Activated CD4-positive, alpha-beta memory T cell treated with anti-CD3 and anti-CD28 coated beads, Interleukin-2, amount 10 ng/mL, durations not matched to agents 7 days and 5 days (primary cell): Measurements from ENCODE around the gene LTO1. TPM values are rescaled to one million over a fixed set of nuclear protein-coding genes. Genes with fewer than 3 reads are reported as not detected.

Experiments used
- CTCF ChIA-PET: fragments of 350-600 bp; sonication (Branson Sonifier 250); formaldehyde crosslinking; loops from one replicate; lab custom pipeline; 2021; ENCODE audit warnings: antibody characterized with exemption, inconsistent platforms; lab: Charles Lee
- POLR2A ChIA-PET: fragments of 350-600 bp; sonication (Branson Sonifier 250); formaldehyde crosslinking; loops from one replicate; lab custom pipeline; 2021; ENCODE audit warnings: antibody characterized with exemption; lab: Charles Lee
- DNase-seq: peaks from one replicate; pipeline ENCODE4 v3.0.0-alpha.2; 2020
- H3K27ac Mint-ChIP-seq: one replicate; pipeline ENCODE4 v1.8.0; 2021; ENCODE audit warnings: mild to moderate bottlenecking, mixed read lengths
- H3K27me3 Mint-ChIP-seq: one replicate; pipeline ENCODE4 v1.8.0; 2021; ENCODE audit warnings: mixed read lengths
- H3K36me3 Mint-ChIP-seq: one replicate; pipeline ENCODE4 v1.8.0; 2021; ENCODE audit warnings: low read depth, mixed read lengths
- H3K4me1 Mint-ChIP-seq: one replicate; pipeline ENCODE4 v1.8.0; 2021; ENCODE audit warnings: mixed read lengths
- H3K4me3 Mint-ChIP-seq: one replicate; pipeline ENCODE4 v1.8.0; 2021; ENCODE audit warnings: mild to moderate bottlenecking, mixed read lengths
- H3K9me3 Mint-ChIP-seq: one replicate; pipeline ENCODE4 v1.8.0; 2021; ENCODE audit warnings: mixed read lengths
- total RNA-seq, 2 experiments: library from RNA; stranded (reverse); gene quantifications; one replicate each; pipeline ENCODE4 v1.2.3, GENCODE V29; 2021

The LTO1 gene
- total RNA-seq, 2 experiments from 2014 or later, result 23.4 to 25.5 TPM

DNA sequence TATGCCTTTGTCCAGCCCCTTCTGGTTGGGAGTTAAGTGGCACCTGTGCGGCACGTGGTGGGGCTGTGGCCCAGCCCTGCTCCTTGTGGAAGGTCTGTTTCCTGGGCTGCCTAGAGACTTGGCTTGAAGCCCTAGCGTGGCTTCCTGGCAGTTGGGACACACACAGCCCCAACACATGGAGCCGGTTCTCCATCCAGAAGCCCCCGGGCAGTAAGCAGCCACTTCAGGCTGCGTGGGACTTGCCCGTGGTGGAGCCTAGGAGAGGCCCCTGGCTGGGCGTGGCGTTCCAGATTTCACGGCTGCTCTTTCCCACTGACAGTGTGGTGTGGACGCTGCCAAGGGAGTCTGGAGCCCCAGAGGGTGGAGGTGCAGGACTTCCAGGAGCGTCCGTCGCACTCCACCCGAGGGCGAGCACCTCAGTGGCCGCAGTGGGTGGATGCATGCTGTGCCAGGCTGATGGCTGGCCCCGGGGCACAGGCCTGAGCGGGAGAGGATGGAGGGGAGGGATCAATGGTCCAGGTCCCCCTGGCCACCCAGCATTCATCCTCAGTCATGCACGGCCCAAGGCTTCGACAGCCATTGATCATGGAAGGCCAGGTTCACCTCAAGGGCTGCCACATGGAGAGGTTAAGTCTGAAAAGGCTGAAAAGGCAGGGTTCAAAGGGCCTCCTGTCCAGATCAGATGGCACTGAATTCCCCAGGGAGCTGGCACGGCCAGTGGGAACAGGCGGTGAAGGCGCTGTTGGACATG is 24.9 kb downstream of the LTO1 start:
- Mint-ChIP-seq H3K4me1 (no peaks in the 10 kb centered on the region), H3K9me3 (no peaks in the 10 kb centered on the region), H3K4me3 (no peak overlapping the region), H3K27ac (no peak overlapping the region), H3K36me3 (no peaks in the 10 kb centered on the region), H3K27me3 (no peaks in the 10 kb centered on the region)
- no peak for DNase-seq
- ChIA-PET POLR2A (interaction anchor here (0.9 to 1.2 kb wide), 2 partner anchors 10 to 25 kb away, joined by 3 read pairs; partner anchors contain the start of gene LTO1), CTCF (no interaction called here)

- ChIA-PET POLR2A (interaction anchor here (0.9 to 1.2 kb wide), 2 partner anchors 11 to 26 kb away, joined by 3 read pairs; partner anchors contain the start of gene LTO1), CTCF (no interaction called here)
- Mint-ChIP-seq H3K27ac (no peak overlapping the region), H3K4me3 (no peak overlapping the region), H3K36me3 (no peaks in the 10 kb centered on the region), H3K9me3 (no peaks in the 10 kb centered on the region), H3K27me3 (no peaks in the 10 kb centered on the region), H3K4me1 (no peaks in the 10 kb centered on the region)
- DNase-seq, result no peak
These were observed 25.6 kb downstream of the LTO1 start for GRCh38 chr11:69649576-69649900.

GRCh38 chr11:69648679-69649575 is 26.2 kb downstream of the LTO1 start:
- ChIA-PET CTCF (no interaction called here), POLR2A (interaction anchor here (0.9 to 1.2 kb wide), 2 partner anchors 11 to 26 kb away, joined by 3 read pairs; partner anchors contain the start of gene LTO1)
- H3K27me3 Mint-ChIP-seq, result peaks cover 2% of the 10 kb centered on the region
- H3K36me3 Mint-ChIP-seq, result no peaks in the 10 kb centered on the region
- H3K4me1 Mint-ChIP-seq, result no peaks in the 10 kb centered on the region
- DNase-seq, result no peak
- H3K27ac Mint-ChIP-seq, result no peak overlapping the region
- no peaks in the 10 kb centered on the region for H3K9me3 Mint-ChIP-seq
- H3K4me3 Mint-ChIP-seq, result no peak overlapping the region

DNA sequence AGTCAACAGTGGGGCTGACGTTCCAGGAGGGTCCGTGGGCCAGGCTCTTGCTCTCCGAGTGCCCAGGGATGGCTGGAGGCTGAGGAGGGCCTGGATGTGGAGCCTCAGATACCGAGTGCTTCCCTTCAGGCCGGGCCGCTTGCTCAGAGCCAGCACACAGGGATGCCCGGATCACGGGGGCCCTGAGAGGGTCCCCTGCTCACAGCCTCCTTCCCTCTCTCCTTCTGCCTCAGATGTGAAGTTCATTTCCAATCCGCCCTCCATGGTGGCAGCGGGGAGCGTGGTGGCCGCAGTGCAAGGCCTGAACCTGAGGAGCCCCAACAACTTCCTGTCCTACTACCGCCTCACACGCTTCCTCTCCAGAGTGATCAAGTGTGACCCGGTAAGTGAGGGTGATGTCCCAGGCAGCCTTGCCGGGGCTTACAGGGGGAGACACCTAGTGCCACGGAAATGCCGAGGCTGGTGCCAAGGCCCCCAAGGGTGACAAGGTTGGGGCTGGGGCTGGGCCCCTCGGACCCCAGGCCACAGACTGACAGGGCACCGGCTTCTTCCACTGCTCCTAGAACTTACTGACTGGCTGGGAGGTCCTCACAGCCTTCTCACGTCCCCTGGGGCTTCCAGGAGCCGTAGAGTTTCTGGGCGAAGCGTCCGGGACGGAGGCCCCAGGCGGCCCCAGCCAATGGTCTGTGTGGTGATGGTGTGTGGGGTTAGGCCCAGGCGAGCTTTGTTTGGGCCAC is 27.2 kb downstream of the LTO1 start:
- POLR2A ChIA-PET, result no interaction called here
- H3K4me3 Mint-ChIP-seq, result no peak overlapping the region

DNA sequence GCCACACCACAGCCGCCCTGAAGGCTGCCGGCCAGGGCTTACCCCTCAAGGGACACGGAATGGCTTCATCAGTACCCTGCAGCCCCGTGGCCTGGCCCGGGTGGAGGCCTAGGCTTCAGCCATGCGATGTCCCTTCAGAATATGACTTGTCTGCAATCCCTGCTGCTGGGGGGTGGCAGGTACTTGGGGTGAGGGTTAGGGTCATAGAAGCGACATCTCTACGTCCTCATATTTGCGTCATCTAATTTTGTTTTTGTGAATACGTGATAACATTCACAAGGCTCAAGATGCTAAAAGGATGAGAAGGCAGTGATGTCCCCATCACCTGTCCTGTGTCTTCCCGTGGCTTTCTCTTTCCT is 27.8 kb downstream of the LTO1 start:
- Mint-ChIP-seq H3K36me3 (no peaks in the 10 kb centered on the region), H3K27me3 (peaks cover 2% of the 10 kb centered on the region), H3K9me3 (no peaks in the 10 kb centered on the region), H3K4me1 (no peaks in the 10 kb centered on the region), H3K27ac (no peak overlapping the region), H3K4me3 (no peak overlapping the region)
- ChIA-PET CTCF (no interaction called here), POLR2A (no interaction called here)
- DNase-seq, result no peak

More for the DNA sequence above, 27.2 kb downstream of the LTO1 start:
- Mint-ChIP-seq H3K27ac (no peak overlapping the region), H3K4me1 (no peaks in the 10 kb centered on the region), H3K36me3 (no peaks in the 10 kb centered on the region), H3K27me3 (peaks cover 2% of the 10 kb centered on the region), H3K9me3 (no peaks in the 10 kb centered on the region)
- CTCF ChIA-PET, result no interaction called here
- DNase-seq, result no peak

- DNase-seq, result no peak
- Mint-ChIP-seq H3K9me3 (no peaks in the 10 kb centered on the region), H3K36me3 (no peaks in the 10 kb centered on the region), H3K4me3 (no peak overlapping the region), H3K4me1 (no peaks in the 10 kb centered on the region), H3K27ac (no peak overlapping the region), H3K27me3 (peaks cover 2% of the 10 kb centered on the region)
- ChIA-PET CTCF (no interaction called here), POLR2A (no interaction called here)
These were observed 28.4 kb downstream of the LTO1 start for GRCh38 chr11:69646493-69647389.

- ChIA-PET CTCF (interaction anchor here (0.8 kb wide), 1 partner anchor 24 kb away, joined by 3 read pairs; no protein-coding TSS in a partner anchor), POLR2A (interaction anchor here (1.2 kb wide), 1 partner anchor 349 kb away, joined by 3 read pairs; no protein-coding TSS in a partner anchor)
- Mint-ChIP-seq H3K4me3 (no peak overlapping the region), H3K36me3 (no peaks in the 10 kb centered on the region), H3K27ac (no peak overlapping the region), H3K9me3 (no peaks in the 10 kb centered on the region), H3K27me3 (peaks cover 7% of the 10 kb centered on the region), H3K4me1 (peaks cover 5% of the 10 kb centered on the region)
- DNase-seq, result no peak
These were observed 29.2 kb downstream of the LTO1 start for GRCh38 chr11:69645801-69646492.

- H3K27me3 Mint-ChIP-seq, result peaks cover 14% of the 10 kb centered on the region
- DNase-seq, result no peak
- H3K4me1 Mint-ChIP-seq, result peaks cover 10% of the 10 kb centered on the region
- H3K9me3 Mint-ChIP-seq, result no peaks in the 10 kb centered on the region
- H3K4me3 Mint-ChIP-seq, result no peak overlapping the region
- no peak overlapping the region for H3K27ac Mint-ChIP-seq
- H3K36me3 Mint-ChIP-seq, result no peaks in the 10 kb centered on the region
- ChIA-PET CTCF (interaction anchor here (0.8 to 1.2 kb wide), 2 partner anchors 25 to 543 kb away, joined by 3 to 4 read pairs; no protein-coding TSS in a partner anchor), POLR2A (interaction anchor here (1.2 kb wide), 1 partner anchor 348 kb away, joined by 3 read pairs; no protein-coding TSS in a partner anchor)
These were observed 30.0 kb downstream of the LTO1 start for GRCh38 chr11:69644962-69645675.

DNA sequence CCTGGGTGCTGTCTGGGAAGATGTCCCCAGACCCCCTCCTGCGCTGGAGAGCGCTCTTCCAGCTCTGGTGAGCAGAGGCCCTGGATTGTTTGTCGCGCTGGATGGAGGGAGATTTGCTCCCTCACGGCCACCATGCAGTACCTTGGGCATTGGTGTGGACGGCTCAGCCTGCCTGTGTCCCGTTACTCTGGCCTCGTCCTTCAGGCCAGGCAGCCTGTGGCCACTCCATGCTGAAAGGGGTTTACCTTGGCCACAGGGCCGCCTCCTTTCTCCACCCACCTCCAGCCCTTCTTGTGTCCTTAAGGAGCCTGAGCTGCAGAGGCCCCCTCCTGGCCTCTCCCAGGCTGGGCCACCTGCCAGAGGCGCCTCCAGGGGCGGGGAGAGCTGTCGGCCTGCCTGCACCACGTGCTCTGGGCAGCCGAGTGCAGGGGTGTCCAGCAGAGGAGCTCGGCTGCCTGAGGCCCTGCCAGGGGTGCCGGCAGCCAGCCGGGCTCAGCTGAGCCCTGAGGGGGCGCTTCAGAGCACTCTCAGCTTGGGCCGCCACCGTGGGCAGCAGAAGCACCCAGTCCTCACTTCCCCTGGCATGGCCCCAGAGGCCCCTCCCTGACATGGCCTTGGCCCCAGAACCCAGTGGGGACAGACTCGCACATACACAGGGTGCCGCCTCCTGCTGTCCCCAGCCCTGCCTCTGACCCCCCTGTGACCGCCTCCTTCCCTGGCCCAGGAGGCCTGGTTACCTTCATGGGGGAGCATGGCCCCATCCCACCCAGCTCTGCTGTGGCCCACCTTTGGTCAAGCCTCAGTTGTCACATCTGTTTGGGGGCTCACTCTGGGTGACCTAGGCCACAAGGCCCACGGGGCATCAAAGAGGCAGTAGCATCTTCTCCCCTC is 30.8 kb downstream of the LTO1 start:
- Mint-ChIP-seq H3K9me3 (no peaks in the 10 kb centered on the region), H3K4me1 (peaks cover 10% of the 10 kb centered on the region), H3K27me3 (peaks cover 22% of the 10 kb centered on the region), H3K27ac (no peak overlapping the region), H3K4me3 (peak overlapping the region; percentile 47), H3K36me3 (no peaks in the 10 kb centered on the region)
- ChIA-PET POLR2A (interaction anchor here (1.2 kb wide), 1 partner anchor 348 kb away, joined by 3 read pairs; no protein-coding TSS in a partner anchor), CTCF (interaction anchor here (1.2 kb wide), 1 partner anchor 542 kb away, joined by 4 read pairs; no protein-coding TSS in a partner anchor)
- no peak for DNase-seq

GRCh38 chr11:69643646-69644045 is 31.5 kb downstream of the LTO1 start:
- Mint-ChIP-seq H3K4me1 (peaks cover 12% of the 10 kb centered on the region), H3K27ac (no peak overlapping the region), H3K9me3 (no peaks in the 10 kb centered on the region), H3K4me3 (peak overlapping the region; percentile 47), H3K27me3 (peaks cover 26% of the 10 kb centered on the region), H3K36me3 (no peaks in the 10 kb centered on the region)
- CTCF ChIA-PET, result interaction anchor here (0.9 to 1.6 kb wide), 4 partner anchors 27 to 542 kb away, joined by 3 to 6 read pairs (median 4); no protein-coding TSS in a partner anchor
- POLR2A ChIA-PET, result interaction anchor here (0.9 kb wide), 1 partner anchor 542 kb away, joined by 3 read pairs; no protein-coding TSS in a partner anchor
- DNase-seq, result no peak
